SK-N-SH (cell line): Measurements from ENCODE around the gene INHBA. TPM values are rescaled to one million over a fixed set of nuclear protein-coding genes. Genes with fewer than 3 reads are reported as not detected.

ENCODE experiments used
- CTCF ChIA-PET: fragments of 300-600, 350-600 bp; formaldehyde crosslinking; extraction: SDS; loops from one replicate; lab custom pipeline; 2021; lab: Yijun Ruan, JAX
- POLR2A ChIA-PET: fragments of 350-600 bp; sonication (Branson Sonifier 250); formaldehyde crosslinking; extraction: SDS; loops from one replicate; lab custom pipeline; 2020; ENCODE audit warnings: antibody characterized with exemption, inconsistent platforms; lab: Yijun Ruan, JAX
- DNase-seq: peaks from one replicate; pipeline ENCODE4 v3.0.0; 2012
- H2AFZ ChIP-seq: fragments of 200-600 bp; sonication (generic); 2 replicates; pipeline ENCODE4 v1.8.1; 2016; ENCODE audit warnings: antibody characterized with exemption, mild to moderate bottlenecking, low read depth
- H3F3A ChIP-seq: fragments of 200-600 bp; sonication (generic); replicated peaks from 2 replicates; pipeline ENCODE3; 2016; ENCODE audit warnings: antibody characterized with exemption, mild to moderate bottlenecking; ENCODE audit not compliant: insufficient read depth
- H3K27ac ChIP-seq, 2 experiments: fragments of 200-500 bp in 1 of 2; fragments of 200-600 bp in 1 of 2; sonication (Bioruptor generic) in 1 of 2; sonication (generic), shearing (Covaris generic) in 1 of 2; 2 replicates each; pipeline versions ENCODE4 v1.5.1 to v1.6.1; 2014 to 2016; ENCODE audit warnings: low read depth in 2 of 2, inconsistent platforms in 1 of 2, low read length in 1 of 2, mild to moderate bottlenecking in 1 of 2, mixed read lengths in 1 of 2
- H3K27me3 ChIP-seq: fragments of 200-600 bp; sonication (generic), shearing (Covaris generic); 2 replicates; pipeline ENCODE4 v1.6.1; 2016; ENCODE audit warnings: mixed run types; ENCODE audit not compliant: insufficient read depth
- H3K36me3 ChIP-seq, 2 experiments: fragments of 200-500 bp in 1 of 2; fragments of 200-600 bp in 1 of 2; sonication (Bioruptor generic) in 1 of 2; sonication (generic) in 1 of 2; replicated peaks in 1 of 2; 2 replicates each; pipeline versions ENCODE3 to v1.5.1; 2014 to 2016; ENCODE audit warnings: low read length in 1 of 2, mild to moderate bottlenecking in 1 of 2; ENCODE audit not compliant: insufficient read depth in 2 of 2, control insufficient read depth in 1 of 2
- H3K4me1 ChIP-seq, 2 experiments: fragments of 200-500 bp in 1 of 2; fragments of 200-600 bp in 1 of 2; sonication (Bioruptor generic) in 1 of 2; sonication (generic), shearing (Covaris generic) in 1 of 2; 2 replicates each; pipeline versions ENCODE4 v1.5.1 to v1.6.1; 2014 to 2016; ENCODE audit warnings: low read depth in 1 of 2, low read length in 1 of 2, mixed run types in 1 of 2; ENCODE audit not compliant: insufficient read depth in 2 of 2, control insufficient read depth in 1 of 2
- H3K4me2 ChIP-seq: fragments of 200-600 bp; sonication (generic), shearing (Covaris generic); 2 replicates; pipeline ENCODE4 v1.6.1; 2017; ENCODE audit warnings: mixed run types
- H3K4me3 ChIP-seq, 2 experiments: fragments of 200-500 bp in 1 of 2; fragments of 200-600 bp in 1 of 2; sonication (Bioruptor generic) in 1 of 2; sonication (generic), shearing (Covaris generic) in 1 of 2; 2 replicates each; pipeline versions ENCODE4 v1.5.1 to v1.8.1; 2014 to 2016; ENCODE audit warnings: low read depth in 2 of 2, inconsistent platforms in 1 of 2, low read length in 1 of 2, mild to moderate bottlenecking in 1 of 2, mixed read lengths in 1 of 2, moderate library complexity in 1 of 2
- H3K79me2 ChIP-seq: fragments of 200-600 bp; sonication (generic); 2 replicates; pipeline ENCODE4 v1.8.1; 2017; ENCODE audit warnings: mild to moderate bottlenecking; ENCODE audit not compliant: insufficient read depth
- H3K9ac ChIP-seq: fragments of 200-600 bp; sonication (generic); 2 replicates; pipeline ENCODE4 v1.6.1; 2017; ENCODE audit warnings: mixed run types
- H3K9me2 ChIP-seq: fragments of 200-600 bp; sonication (generic); 2 replicates; pipeline ENCODE4 v1.6.1; 2017; ENCODE audit warnings: mixed run types
- H3K9me3 ChIP-seq: fragments of 200-600 bp; sonication (generic); 2 replicates; pipeline ENCODE4 v1.6.1; 2017; ENCODE audit warnings: mixed run types, mild to moderate bottlenecking, moderate library complexity
- H4K20me1 ChIP-seq: fragments of 200-600 bp; sonication (generic); 2 replicates; pipeline ENCODE4 v1.6.1; 2017; ENCODE audit warnings: mild to moderate bottlenecking, mixed run types; ENCODE audit not compliant: insufficient read depth
- CHD2 ChIP-seq: fragments of 150-350 bp; IDR thresholded peaks from 2 replicates; pipeline ENCODE4 v1.6.1; 2018; ENCODE audit warnings: low read length; ENCODE audit not compliant: partially characterized antibody
- EZH2phosphoT487 ChIP-seq: fragments of 200-600 bp; sonication (generic); IDR thresholded peaks from 2 replicates; pipeline ENCODE4 v1.6.1; 2017; ENCODE audit warnings: low read depth, mixed run types, mild to moderate bottlenecking, antibody characterized with exemption, moderate library complexity, borderline replicate concordance
- FOSL2 ChIP-seq: IDR thresholded peaks from 2 replicates; pipeline ENCODE4 v1.4.0; 2012; ENCODE audit warnings: low read depth, mild to moderate bottlenecking, moderate library complexity, borderline replicate concordance
- FOXJ3 ChIP-seq: sonication (generic); formaldehyde crosslinking; IDR thresholded peaks from 2 replicates; pipeline ENCODE4 v1.5.1; 2020; ENCODE audit warnings: mild to moderate bottlenecking, missing genetic modification reagents
- JUND ChIP-seq: IDR thresholded peaks from 2 replicates; pipeline ENCODE4 v1.4.0; 2012
- MXI1 ChIP-seq: IDR thresholded peaks from 2 replicates; pipeline ENCODE4 v1.6.1; 2012; ENCODE audit warnings: mild to moderate bottlenecking, low read depth, low read length, improper control_type of control experiment
- NRF1 ChIP-seq: IDR thresholded peaks from 2 replicates; pipeline ENCODE4 v1.6.1; 2012; ENCODE audit warnings: low read depth, mild to moderate bottlenecking, low read length
- POLR2AphosphoS5 ChIP-seq: IDR thresholded peaks from 2 replicates; pipeline ENCODE4 v1.6.1; 2012; ENCODE audit warnings: low read depth, low read length
- RAD21 ChIP-seq: IDR thresholded peaks from 2 replicates; pipeline ENCODE4 v1.6.1; 2012; ENCODE audit warnings: mild to moderate bottlenecking, low read length
- RCOR1 ChIP-seq: fragments of 150-350 bp; IDR thresholded peaks from 2 replicates; pipeline ENCODE4 v1.6.1; 2017; ENCODE audit warnings: antibody characterized with exemption, low read length
- SMC3 ChIP-seq: IDR thresholded peaks from 2 replicates; pipeline ENCODE4 v1.6.1; 2012; ENCODE audit warnings: low read depth, low read length, improper control_type of control experiment
- TAF1 ChIP-seq: IDR thresholded peaks from 2 replicates; pipeline ENCODE4 v1.6.1; 2012; ENCODE audit warnings: low read depth, mild to moderate bottlenecking, low read length, moderate library complexity, borderline replicate concordance
- TEAD4 ChIP-seq: IDR thresholded peaks from 2 replicates; pipeline ENCODE4 v1.4.0; 2012; ENCODE audit warnings: mild to moderate bottlenecking, borderline replicate concordance; ENCODE audit not compliant: insufficient read depth
- YY1 ChIP-seq: IDR thresholded peaks from 2 replicates; pipeline ENCODE4 v1.4.0; 2012; ENCODE audit warnings: low read depth, mild to moderate bottlenecking
- whole genome bisulfite sequencing: methylation state at CpG from one replicate; pipeline ENCODE4 v1.1.6; 2017; ENCODE audit warnings: low lambda C conversion rate; 5-methylcytosine and 5-hydroxymethylcytosine counted together
- polyA plus RNA-seq, 3 experiments: library from polyadenylated mRNA; depleted of rRNA; stranded (reverse); fragments of >200 nt; gene quantifications; 2 replicates each; pipeline ENCODE4 v1.2.3, GENCODE V29; 2012
- TF ChIP-seq, protein P1 (sequence below): fragments of 200-600 bp; sonication (generic); IDR thresholded peaks from 2 replicates; pipeline ENCODE4 v1.6.1; 2017; ENCODE audit warnings: antibody characterized with exemption, mild to moderate bottlenecking, moderate library complexity
- TF ChIP-seq, protein P2 (sequence below): IDR thresholded peaks from 2 replicates; pipeline ENCODE4; 2012
- TF ChIP-seq, protein P3 (sequence below): IDR thresholded peaks from 2 replicates; pipeline ENCODE4 v1.4.0; 2012; ENCODE audit warnings: low read depth, borderline replicate concordance
- TF ChIP-seq, protein P4 (sequence below): IDR thresholded peaks from 2 replicates; pipeline ENCODE4 v1.6.1; 2012; ENCODE audit warnings: mild to moderate bottlenecking, low read depth, low read length, moderate library complexity

INHBA gene
- polyA plus RNA-seq, 1 of the 3 experiments (the other 2 are of a cell fraction), result 81.0 TPM

DNA sequence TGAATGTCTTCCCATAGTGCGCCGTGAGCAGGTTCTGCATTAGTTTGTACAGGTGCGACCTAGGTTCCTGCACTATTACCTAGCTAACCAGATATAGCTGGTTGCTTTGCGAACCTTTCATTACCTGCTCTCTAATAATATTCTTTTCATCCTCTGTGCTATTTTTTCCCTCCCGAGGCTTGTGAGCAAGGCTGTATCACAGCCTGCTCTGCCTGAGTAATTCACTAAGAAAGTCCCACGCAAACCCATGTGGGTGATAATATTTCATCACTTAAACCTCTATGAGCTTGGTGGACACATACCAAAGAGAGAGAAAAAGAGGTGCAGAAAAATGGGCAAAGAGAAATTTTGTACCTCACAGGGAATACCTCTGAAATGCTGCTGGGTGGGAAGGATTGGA lies 8.4 kb downstream of the INHBA start (continued):
- TF ChIP-seq, protein P1, sequence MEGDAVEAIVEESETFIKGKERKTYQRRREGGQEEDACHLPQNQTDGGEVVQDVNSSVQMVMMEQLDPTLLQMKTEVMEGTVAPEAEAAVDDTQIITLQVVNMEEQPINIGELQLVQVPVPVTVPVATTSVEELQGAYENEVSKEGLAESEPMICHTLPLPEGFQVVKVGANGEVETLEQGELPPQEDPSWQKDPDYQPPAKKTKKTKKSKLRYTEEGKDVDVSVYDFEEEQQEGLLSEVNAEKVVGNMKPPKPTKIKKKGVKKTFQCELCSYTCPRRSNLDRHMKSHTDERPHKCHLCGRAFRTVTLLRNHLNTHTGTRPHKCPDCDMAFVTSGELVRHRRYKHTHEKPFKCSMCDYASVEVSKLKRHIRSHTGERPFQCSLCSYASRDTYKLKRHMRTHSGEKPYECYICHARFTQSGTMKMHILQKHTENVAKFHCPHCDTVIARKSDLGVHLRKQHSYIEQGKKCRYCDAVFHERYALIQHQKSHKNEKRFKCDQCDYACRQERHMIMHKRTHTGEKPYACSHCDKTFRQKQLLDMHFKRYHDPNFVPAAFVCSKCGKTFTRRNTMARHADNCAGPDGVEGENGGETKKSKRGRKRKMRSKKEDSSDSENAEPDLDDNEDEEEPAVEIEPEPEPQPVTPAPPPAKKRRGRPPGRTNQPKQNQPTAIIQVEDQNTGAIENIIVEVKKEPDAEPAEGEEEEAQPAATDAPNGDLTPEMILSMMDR, result no peak
- TF ChIP-seq FOXJ3 (CRISPR knock-in tag), result no peak

DNA sequence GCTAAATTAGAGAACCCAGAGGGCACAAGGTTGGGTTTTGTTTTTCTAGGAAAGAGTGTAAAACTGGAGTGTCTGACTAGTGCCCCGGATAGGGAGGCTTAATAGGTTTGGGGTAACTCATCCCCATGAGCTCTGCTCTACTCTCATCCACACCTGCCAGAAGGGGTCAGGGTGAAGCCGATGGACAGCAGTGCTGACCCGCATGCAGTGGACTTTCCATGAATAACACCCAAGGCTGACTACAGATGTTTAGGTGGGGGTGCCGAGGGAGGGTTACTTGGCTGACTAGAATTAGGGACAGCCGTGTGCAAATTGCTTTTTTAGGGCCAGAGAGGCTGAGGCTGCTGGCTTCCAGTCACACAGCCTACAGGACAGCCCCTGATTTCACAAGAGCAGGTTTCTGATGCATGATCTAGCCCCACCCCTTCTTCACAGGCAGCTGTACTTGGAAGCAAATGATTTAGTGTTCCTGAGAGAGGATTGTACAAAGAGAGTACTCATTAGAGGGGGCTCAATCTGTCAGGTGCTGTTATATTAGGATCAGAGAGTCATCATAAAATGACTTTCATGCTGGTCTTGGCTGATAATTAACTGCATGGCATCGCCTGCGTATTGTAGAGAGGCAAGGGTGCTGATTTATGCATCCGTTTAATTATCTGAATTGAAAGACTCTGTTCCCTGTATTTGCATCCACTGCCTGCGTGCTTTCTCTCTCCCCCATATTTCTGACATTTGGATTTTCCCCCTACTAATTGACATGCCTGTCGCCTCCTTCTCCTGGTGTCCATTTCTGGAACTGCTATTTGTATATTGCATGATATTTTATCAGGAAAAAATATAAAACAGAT lies 9.5 kb downstream of the INHBA start:
- Histone ChIP-seq H3K79me2 (peaks cover 97% of the 10 kb centered on the region), H3K36me3 (peaks cover 91 to 97% of the 10 kb centered on the region in 2 experiments), H3F3A (peaks cover 83% of the 10 kb centered on the region), H3K9me2 (no peaks in the 10 kb centered on the region), H3K4me1 (peaks cover 12 to 35% of the 10 kb centered on the region in 2 experiments; a peak in 3 of 4 replicates), H3K4me3 (no peak overlapping the region; a peak in 2 of 4 replicates), H3K4me2 (peak overlapping the region; percentile 13; the same call in 1 of the 2 replicates), H3K9ac (no peak overlapping the region), H3K27me3 (no peaks in the 10 kb centered on the region), H2AFZ (no peak overlapping the region), H3K9me3 (no peaks in the 10 kb centered on the region), H3K27ac (peak overlapping the region in 1 of 2 experiments; percentile 92; a peak in 2 of 4 replicates), H4K20me1 (peaks cover 97% of the 10 kb centered on the region)
- ChIA-PET POLR2A (no interaction called here), CTCF (interaction anchor here (0.6 to 5.6 kb wide), 9 partner anchors 11 to 1461 kb away, joined by 3 to 148 read pairs (median 5); partner anchors contain the start of gene INHBA)
- DNase-seq, result peak; percentile 35
- 80% methylated on average over 10 of the region's 10 CpGs for WGBS
- TF ChIP-seq CHD2, result no peak
- TF ChIP-seq EZH2phosphoT487, result no peak
- no peak for TF ChIP-seq JUND
- no peak for TF ChIP-seq TEAD4
- TF ChIP-seq NRF1, result no peak
- peak; percentile 39; the same call in 1 of the 2 replicates for TF ChIP-seq RAD21
- TF ChIP-seq, protein P2, sequence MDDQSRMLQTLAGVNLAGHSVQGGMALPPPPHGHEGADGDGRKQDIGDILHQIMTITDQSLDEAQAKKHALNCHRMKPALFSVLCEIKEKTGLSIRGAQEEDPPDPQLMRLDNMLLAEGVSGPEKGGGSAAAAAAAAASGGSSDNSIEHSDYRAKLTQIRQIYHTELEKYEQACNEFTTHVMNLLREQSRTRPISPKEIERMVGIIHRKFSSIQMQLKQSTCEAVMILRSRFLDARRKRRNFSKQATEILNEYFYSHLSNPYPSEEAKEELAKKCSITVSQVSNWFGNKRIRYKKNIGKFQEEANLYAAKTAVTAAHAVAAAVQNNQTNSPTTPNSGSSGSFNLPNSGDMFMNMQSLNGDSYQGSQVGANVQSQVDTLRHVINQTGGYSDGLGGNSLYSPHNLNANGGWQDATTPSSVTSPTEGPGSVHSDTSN, result no peak
- no peak for TF ChIP-seq FOXJ3 (CRISPR knock-in tag)
- TF ChIP-seq FOSL2, result no peak
- TF ChIP-seq, protein P3, sequence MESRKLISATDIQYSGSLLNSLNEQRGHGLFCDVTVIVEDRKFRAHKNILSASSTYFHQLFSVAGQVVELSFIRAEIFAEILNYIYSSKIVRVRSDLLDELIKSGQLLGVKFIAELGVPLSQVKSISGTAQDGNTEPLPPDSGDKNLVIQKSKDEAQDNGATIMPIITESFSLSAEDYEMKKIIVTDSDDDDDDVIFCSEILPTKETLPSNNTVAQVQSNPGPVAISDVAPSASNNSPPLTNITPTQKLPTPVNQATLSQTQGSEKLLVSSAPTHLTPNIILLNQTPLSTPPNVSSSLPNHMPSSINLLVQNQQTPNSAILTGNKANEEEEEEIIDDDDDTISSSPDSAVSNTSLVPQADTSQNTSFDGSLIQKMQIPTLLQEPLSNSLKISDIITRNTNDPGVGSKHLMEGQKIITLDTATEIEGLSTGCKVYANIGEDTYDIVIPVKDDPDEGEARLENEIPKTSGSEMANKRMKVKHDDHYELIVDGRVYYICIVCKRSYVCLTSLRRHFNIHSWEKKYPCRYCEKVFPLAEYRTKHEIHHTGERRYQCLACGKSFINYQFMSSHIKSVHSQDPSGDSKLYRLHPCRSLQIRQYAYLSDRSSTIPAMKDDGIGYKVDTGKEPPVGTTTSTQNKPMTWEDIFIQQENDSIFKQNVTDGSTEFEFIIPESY, result no peak
- TF ChIP-seq, protein P4, sequence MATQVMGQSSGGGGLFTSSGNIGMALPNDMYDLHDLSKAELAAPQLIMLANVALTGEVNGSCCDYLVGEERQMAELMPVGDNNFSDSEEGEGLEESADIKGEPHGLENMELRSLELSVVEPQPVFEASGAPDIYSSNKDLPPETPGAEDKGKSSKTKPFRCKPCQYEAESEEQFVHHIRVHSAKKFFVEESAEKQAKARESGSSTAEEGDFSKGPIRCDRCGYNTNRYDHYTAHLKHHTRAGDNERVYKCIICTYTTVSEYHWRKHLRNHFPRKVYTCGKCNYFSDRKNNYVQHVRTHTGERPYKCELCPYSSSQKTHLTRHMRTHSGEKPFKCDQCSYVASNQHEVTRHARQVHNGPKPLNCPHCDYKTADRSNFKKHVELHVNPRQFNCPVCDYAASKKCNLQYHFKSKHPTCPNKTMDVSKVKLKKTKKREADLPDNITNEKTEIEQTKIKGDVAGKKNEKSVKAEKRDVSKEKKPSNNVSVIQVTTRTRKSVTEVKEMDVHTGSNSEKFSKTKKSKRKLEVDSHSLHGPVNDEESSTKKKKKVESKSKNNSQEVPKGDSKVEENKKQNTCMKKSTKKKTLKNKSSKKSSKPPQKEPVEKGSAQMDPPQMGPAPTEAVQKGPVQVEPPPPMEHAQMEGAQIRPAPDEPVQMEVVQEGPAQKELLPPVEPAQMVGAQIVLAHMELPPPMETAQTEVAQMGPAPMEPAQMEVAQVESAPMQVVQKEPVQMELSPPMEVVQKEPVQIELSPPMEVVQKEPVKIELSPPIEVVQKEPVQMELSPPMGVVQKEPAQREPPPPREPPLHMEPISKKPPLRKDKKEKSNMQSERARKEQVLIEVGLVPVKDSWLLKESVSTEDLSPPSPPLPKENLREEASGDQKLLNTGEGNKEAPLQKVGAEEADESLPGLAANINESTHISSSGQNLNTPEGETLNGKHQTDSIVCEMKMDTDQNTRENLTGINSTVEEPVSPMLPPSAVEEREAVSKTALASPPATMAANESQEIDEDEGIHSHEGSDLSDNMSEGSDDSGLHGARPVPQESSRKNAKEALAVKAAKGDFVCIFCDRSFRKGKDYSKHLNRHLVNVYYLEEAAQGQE, result peak; percentile 66; the same call in 1 of the 2 replicates
- no peak for TF ChIP-seq POLR2AphosphoS5
- peak; percentile 16; the same call in 1 of the 2 replicates for TF ChIP-seq SMC3
- TF ChIP-seq TAF1, result no peak
- TF ChIP-seq RCOR1, result no peak
- TF ChIP-seq MXI1, result no peak
- TF ChIP-seq, protein P1, result peak; percentile 67
- TF ChIP-seq YY1, result no peak
